D721Med (cell line): ENCODE data around the gene BOC.

Source experiments
- DNase-seq: peaks from one replicate; pipeline ENCODE4 v3.0.0; 2011; ENCODE audit warnings: low spot score; ENCODE audit not compliant: insufficient read length
- FAIRE-seq: peaks from 2 replicates; lab custom pipeline; 2011; peaks lifted over from hg19 to GRCh38; lab: Jason Lieb, UNC
- TF ChIP-seq, protein P1 (sequence below): IDR thresholded peaks from 2 replicates; pipeline ENCODE4 v1.5.1; 2012; ENCODE audit warnings: mild to moderate bottlenecking, control low read depth; ENCODE audit not compliant: insufficient read depth; ENCODE audit errors: missing control alignments

Gene BOC

DNA sequence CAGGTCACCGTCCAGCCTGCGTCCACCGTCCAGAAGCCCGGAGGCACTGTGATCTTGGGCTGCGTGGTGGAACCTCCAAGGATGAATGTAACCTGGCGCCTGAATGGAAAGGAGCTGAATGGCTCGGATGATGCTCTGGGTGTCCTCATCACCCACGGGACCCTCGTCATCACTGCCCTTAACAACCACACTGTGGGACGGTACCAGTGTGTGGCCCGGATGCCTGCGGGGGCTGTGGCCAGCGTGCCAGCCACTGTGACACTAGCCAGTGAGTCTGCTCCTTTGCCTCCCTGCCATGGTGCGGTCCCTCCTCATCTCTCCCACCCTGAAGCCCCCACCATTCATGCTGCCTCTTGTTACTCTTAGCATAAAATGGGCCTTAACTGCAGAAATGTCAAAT lies 39.2 kb downstream of the BOC start:
- TF ChIP-seq, protein P1, sequence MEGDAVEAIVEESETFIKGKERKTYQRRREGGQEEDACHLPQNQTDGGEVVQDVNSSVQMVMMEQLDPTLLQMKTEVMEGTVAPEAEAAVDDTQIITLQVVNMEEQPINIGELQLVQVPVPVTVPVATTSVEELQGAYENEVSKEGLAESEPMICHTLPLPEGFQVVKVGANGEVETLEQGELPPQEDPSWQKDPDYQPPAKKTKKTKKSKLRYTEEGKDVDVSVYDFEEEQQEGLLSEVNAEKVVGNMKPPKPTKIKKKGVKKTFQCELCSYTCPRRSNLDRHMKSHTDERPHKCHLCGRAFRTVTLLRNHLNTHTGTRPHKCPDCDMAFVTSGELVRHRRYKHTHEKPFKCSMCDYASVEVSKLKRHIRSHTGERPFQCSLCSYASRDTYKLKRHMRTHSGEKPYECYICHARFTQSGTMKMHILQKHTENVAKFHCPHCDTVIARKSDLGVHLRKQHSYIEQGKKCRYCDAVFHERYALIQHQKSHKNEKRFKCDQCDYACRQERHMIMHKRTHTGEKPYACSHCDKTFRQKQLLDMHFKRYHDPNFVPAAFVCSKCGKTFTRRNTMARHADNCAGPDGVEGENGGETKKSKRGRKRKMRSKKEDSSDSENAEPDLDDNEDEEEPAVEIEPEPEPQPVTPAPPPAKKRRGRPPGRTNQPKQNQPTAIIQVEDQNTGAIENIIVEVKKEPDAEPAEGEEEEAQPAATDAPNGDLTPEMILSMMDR: no peak
- DNase-seq (no peak), FAIRE-seq (no peak)

DNA sequence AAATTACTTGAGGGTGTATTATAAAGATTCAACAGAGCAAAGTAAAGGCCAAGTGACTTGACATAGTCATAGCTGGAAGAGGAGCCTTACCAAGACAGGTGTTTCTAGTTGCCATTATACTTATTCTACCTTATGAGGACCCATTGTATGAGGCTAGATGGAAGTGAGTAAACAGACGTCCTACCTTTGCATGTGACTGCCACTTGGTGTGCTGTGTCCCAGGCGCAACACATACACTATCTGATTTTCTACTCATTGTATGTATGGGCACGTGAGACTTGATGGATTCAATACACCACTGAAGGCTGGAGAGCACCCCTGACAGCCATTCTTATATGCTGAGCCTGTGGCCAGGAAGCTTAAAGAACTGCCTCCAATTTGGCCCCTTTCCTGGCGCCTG lies 40.5 kb downstream of the BOC start:
- DNase-seq: no peak
- TF ChIP-seq, protein P1: no peak
- FAIRE-seq: no peak

DNA sequence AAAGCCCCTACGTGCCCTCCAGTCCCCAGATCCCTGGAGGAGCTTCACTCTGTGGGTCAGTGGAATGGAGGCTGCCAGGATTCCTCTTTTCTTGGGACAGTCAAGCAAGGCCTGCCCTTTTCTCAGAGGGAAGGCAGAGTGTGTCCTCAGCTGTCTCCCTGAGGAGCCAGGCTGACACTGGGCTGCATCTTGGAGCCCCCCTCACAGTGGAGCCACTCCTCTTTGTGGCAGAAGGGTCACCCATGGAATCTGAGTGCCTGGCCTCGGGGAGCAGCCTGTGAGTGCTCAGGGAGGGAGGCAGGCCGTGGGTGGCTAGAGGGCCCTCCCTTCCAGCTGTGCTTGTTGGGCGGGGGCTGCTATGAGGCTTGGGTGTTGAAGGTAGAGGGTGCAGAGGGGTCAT lies 41.2 kb downstream of the BOC start:
- DNase-seq (no peak), FAIRE-seq (no peak)
- TF ChIP-seq, protein P1: no peak

DNA sequence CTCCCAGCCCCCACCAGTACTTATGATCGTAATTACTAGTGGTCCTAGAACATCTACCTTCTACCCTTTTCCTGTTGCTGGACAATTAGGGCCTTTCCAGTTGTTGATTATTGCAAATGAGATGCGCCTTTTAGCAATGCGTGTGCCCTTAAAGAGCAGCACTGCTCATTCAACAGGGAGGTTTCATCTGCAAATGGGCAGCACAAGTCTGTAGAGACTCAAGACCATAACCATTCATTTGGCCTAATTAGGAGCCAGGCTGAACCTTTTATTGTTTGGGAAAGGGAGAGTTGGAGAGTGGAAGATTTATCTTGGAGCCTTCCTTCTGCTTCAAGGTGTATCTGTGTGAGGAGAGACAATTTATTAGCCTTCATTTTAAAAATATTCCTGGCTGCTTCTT lies 42.3 kb downstream of the BOC start:
- DNase-seq (no peak), FAIRE-seq (no peak)
- TF ChIP-seq, protein P1: no peak

DNA sequence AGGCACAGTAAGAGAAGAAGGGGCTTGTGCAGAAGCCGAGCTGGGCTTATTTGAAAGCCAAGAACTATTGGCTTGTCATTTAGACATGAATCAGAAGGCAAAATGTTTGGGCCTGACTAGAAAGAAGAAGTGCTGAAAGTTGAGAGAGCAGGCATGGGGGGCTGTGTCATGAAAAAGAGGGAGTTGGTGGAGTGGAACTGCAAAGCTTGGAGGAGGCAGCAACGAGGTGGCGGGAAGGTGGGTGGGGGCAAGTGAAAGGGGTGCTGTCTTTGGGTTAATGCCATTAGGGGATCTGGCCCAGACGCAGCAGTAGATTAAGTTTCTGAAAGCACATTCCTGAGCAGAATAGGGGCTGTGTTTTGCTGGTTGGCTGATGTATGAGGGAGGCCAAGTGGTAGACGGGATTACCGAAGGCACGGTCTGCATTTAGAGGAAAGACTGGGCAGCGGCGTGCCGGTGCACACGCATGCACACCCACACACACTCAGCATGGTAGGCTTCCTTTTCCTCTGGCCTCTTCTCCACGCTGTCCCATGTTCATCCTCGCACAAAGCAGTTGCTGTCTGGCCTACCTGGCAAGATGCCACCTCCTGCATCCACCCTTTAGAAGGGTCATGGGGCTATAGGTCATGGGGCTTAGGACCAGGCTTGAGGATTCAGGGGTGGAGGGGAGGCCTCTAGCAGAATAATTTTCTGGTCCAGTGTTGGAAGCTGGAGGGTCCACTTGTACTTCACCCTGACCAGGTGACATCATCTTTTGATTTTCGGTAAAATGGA lies 43.0 kb downstream of the BOC start:
- DNase-seq (no peak), FAIRE-seq (no peak)
- TF ChIP-seq, protein P1: no peak

DNA sequence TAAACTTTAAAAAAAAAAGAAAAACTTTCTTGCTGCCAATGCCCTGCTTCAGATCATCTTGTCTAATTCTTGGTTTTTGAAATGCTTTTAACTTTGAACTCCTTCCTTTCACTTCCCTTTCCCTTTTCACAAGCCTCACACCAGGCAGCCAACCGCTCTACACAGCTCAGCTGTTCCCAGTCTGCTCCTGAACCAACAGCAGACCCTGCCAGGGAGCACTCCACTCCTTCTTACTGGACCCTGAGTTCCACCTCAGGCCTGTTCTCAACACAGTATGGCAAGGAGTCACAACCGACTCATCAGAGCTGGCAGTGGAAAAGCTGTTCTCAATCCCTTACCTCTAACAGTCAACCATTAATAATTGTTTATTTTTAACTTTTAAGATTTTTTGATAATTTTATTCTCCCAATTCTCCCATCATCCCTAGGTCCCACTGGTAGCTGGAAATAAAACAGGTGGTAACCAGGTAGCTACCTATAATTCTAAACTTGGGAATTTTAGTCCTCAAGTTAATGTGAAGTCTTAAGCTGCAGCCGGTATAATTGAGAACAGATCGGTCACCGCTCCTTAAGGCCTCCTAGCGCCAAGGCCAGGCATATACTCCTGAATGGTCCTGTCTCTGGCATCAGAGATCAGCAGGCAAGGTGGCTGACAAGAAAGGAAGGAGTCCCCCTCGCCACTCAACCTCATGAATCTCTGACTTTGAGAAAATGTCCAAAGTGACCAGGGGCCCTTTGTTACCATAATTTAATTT lies 43.9 kb downstream of the BOC start:
- TF ChIP-seq, protein P1: no peak
- DNase-seq: no peak

More for the DNA sequence above, 43.9 kb downstream of the BOC start:
- FAIRE-seq: no peak
